ENCODE data around the gene VEZF1.

VEZF1 gene

GRCh38 chr17:57939797-57940196, 48.3 kb downstream of the VEZF1 start:
- H3K36me3 ChIP-seq (ENCODE audit: insufficient read depth, low read length) = no peaks in the 10 kb centered on the region
- H3K9ac ChIP-seq (ENCODE audit: low read depth, low read length) = no peak overlapping the region
- no peak overlapping the region for H3K4me3 ChIP-seq (ENCODE audit: low read depth in 1 of 2, low read length in 2 of 2)
- no peaks in the 10 kb centered on the region for H3K79me2 ChIP-seq (ENCODE audit: insufficient read depth, low read length)
- DNase-seq = peak; percentile 85
- H3K4me2 ChIP-seq (ENCODE audit: insufficient read depth, low read length) = peak overlapping the region; percentile 32
- H3K27ac ChIP-seq (ENCODE audit: low read length) = 0 out of 2 replicates have a peak overlapping the region, but pooled peaks have one; percentile 32
- H3K9me3 ChIP-seq (ENCODE audit: insufficient read depth, low read length, severe bottlenecking) = no peaks in the 10 kb centered on the region
- peak; percentile 96 for ATAC-seq (ENCODE audit: insufficient read depth, low read depth)
- H3K27me3 ChIP-seq (ENCODE audit: insufficient read depth, low read length, poor library complexity) = peaks cover 11% of the 10 kb centered on the region
- peaks cover 3% of the 10 kb centered on the region; the same call in 1 of the 2 replicates for H4K20me1 ChIP-seq (ENCODE audit: insufficient read depth, low read length)
- H3K4me1 ChIP-seq (ENCODE audit: insufficient read depth, low read length) = peaks cover 18% of the 10 kb centered on the region
- TF ChIP-seq, protein P1, sequence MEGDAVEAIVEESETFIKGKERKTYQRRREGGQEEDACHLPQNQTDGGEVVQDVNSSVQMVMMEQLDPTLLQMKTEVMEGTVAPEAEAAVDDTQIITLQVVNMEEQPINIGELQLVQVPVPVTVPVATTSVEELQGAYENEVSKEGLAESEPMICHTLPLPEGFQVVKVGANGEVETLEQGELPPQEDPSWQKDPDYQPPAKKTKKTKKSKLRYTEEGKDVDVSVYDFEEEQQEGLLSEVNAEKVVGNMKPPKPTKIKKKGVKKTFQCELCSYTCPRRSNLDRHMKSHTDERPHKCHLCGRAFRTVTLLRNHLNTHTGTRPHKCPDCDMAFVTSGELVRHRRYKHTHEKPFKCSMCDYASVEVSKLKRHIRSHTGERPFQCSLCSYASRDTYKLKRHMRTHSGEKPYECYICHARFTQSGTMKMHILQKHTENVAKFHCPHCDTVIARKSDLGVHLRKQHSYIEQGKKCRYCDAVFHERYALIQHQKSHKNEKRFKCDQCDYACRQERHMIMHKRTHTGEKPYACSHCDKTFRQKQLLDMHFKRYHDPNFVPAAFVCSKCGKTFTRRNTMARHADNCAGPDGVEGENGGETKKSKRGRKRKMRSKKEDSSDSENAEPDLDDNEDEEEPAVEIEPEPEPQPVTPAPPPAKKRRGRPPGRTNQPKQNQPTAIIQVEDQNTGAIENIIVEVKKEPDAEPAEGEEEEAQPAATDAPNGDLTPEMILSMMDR (IDR thresholded peaks at IDR 0.05; ENCODE audit: borderline replicate concordance, extremely low read depth, low read length, poor library complexity, severe bottlenecking) = no peak
- no peak for TF ChIP-seq EZH2 (IDR thresholded peaks at IDR 0.05; ENCODE audit: borderline replicate concordance, low read depth, low read length, severe bottlenecking)
- no peak overlapping the region for H2AFZ ChIP-seq (ENCODE audit: low read depth, low read length)

- Histone ChIP-seq H3K27me3 (ENCODE audit: insufficient read depth, low read length, poor library complexity) (peaks cover 12% of the 10 kb centered on the region), H3K27ac (ENCODE audit: low read length) (no peak overlapping the region), H3K4me2 (ENCODE audit: insufficient read depth, low read length) (no peak overlapping the region), H3K4me1 (ENCODE audit: insufficient read depth, low read length) (peaks cover 18% of the 10 kb centered on the region), H3K36me3 (ENCODE audit: insufficient read depth, low read length) (no peaks in the 10 kb centered on the region), H2AFZ (ENCODE audit: low read depth, low read length) (no peak overlapping the region), H4K20me1 (ENCODE audit: insufficient read depth, low read length) (peaks cover 3% of the 10 kb centered on the region; the same call in 1 of the 2 replicates), H3K4me3 (ENCODE audit: low read depth in 1 of 2, low read length in 2 of 2) (no peak overlapping the region), H3K9me3 (ENCODE audit: insufficient read depth, low read length, severe bottlenecking) (no peaks in the 10 kb centered on the region), H3K9ac (ENCODE audit: low read depth, low read length) (no peak overlapping the region), H3K79me2 (ENCODE audit: insufficient read depth, low read length) (no peaks in the 10 kb centered on the region)
- ATAC-seq (ENCODE audit: insufficient read depth, low read depth) (no peak), DNase-seq (no peak)
- TF ChIP-seq, protein P1 (IDR thresholded peaks at IDR 0.05; ENCODE audit: borderline replicate concordance, extremely low read depth, low read length, poor library complexity, severe bottlenecking) = no peak
- no peak for TF ChIP-seq EZH2 (IDR thresholded peaks at IDR 0.05; ENCODE audit: borderline replicate concordance, low read depth, low read length, severe bottlenecking)
Observed at GRCh38 chr17:57938061-57938502, 50.0 kb downstream of the VEZF1 start.

DNA sequence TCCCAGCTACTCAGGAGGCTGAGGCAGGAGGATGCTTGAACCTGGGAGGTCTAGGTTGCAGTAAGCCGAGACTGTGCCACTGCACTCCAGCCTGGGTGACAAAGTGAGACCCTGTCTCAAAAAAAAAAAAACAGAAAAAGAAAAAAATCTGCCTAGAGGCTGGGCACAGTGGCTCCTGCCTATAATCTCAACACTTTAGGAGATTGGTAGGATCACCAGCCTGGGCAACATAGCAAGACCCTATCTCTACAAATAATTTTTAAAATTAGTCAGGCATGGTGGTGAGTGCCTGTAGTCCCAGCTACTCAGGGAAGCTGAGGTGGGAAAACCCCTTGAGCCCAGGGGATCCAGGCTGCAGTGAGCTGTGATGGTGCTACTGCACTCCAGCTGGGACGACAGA, 50.6 kb downstream of the VEZF1 start:
- Histone ChIP-seq H3K4me1 (ENCODE audit: insufficient read depth, low read length) (peaks cover 18% of the 10 kb centered on the region), H3K9me3 (ENCODE audit: insufficient read depth, low read length, severe bottlenecking) (no peaks in the 10 kb centered on the region), H3K79me2 (ENCODE audit: insufficient read depth, low read length) (no peaks in the 10 kb centered on the region), H3K27ac (ENCODE audit: low read length) (no peak overlapping the region), H2AFZ (ENCODE audit: low read depth, low read length) (no peak overlapping the region), H3K4me3 (ENCODE audit: low read depth in 1 of 2, low read length in 2 of 2) (no peak overlapping the region), H4K20me1 (ENCODE audit: insufficient read depth, low read length) (peaks cover 3% of the 10 kb centered on the region; the same call in 1 of the 2 replicates), H3K9ac (ENCODE audit: low read depth, low read length) (no peak overlapping the region), H3K4me2 (ENCODE audit: insufficient read depth, low read length) (no peak overlapping the region), H3K36me3 (ENCODE audit: insufficient read depth, low read length) (no peaks in the 10 kb centered on the region), H3K27me3 (ENCODE audit: insufficient read depth, low read length, poor library complexity) (peaks cover 17% of the 10 kb centered on the region)
- DNase-seq (no peak), ATAC-seq (ENCODE audit: insufficient read depth, low read depth) (no peak)
- TF ChIP-seq, protein P1 (IDR thresholded peaks at IDR 0.05; ENCODE audit: borderline replicate concordance, extremely low read depth, low read length, poor library complexity, severe bottlenecking) = no peak
- no peak for TF ChIP-seq EZH2 (IDR thresholded peaks at IDR 0.05; ENCODE audit: borderline replicate concordance, low read depth, low read length, severe bottlenecking)
